Esophagus squamous epithelium (tissue), 4 donors: ENCODE measurements around the gene CCDC69.

Experiments used
- CTCF ChIP-seq, 6 experiments: fragments of 450-650 bp in 4 of 6; fragments of 200-600 bp in 2 of 6; sonication (generic) in 2 of 6; IDR thresholded peaks; one replicate each; pipeline ENCODE4 v1.5.1; 2016 to 2019; ENCODE audit warnings: antibody characterized with exemption in 6 of 6, mild to moderate bottlenecking in 4 of 6, moderate library complexity in 4 of 6
- POLR2A ChIP-seq, 4 donors: fragments of 450-650 bp; IDR thresholded peaks; one replicate each; pipeline ENCODE4 v1.6.1; 2017; ENCODE audit warnings: antibody characterized with exemption in 4 of 4, mild to moderate bottlenecking in 4 of 4, moderate library complexity in 3 of 4

DNA sequence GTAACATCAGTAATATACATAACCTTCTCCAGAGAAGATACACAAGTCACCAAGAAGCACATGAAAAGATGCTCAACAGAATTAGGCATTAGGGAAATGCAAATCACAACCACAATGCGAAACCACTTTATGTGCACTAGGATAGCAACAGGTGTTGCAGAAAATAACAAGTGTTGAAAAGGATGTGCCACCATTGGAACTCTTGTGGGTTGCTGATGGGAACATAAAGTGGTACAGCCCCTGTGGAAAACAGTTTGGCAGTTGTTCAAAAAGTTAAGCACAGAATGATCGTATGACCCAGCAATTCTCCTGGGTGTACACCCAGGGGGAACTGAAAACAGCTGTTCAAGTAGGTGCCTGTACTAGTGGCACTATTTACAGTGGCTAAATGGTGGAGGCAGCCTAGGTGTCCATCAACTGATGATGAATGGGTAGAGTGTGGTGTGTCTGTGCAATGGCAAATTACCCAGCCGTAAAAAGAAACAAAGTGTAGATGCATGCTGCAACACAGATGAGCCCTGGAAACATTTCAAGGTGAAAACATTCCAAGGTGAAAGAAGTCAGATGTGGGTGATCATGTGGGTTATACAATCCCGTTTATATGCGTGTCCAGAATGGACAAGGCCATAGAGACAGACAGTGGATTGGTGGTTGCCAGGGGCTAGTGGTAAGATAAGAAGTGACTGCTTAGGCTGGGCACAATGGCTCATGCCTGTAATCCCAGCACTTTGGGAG is 27.2 kb downstream of the CCDC69 start:
- TF ChIP-seq POLR2A (IDR thresholded peaks at IDR 0.05): no peak
- no peak for TF ChIP-seq CTCF (IDR thresholded peaks at IDR 0.05)
